Endothelial cell of umbilical vein (primary cell): Measurements from ENCODE around the gene NUPR1. TPM values are rescaled to one million over a fixed set of nuclear protein-coding genes. Genes with fewer than 3 reads are reported as not detected.

ENCODE experiments used
- BruUV-seq: library from RNA; stranded (reverse); fragments of 400-500 nt; replicated peaks from 2 replicates; lab custom pipeline; 2021; lab: Mats Ljungman, UMichigan
- CTCF ChIA-PET: fragments of 300-600, 350-600 bp; sonication (Branson Sonifier 250); formaldehyde crosslinking; loops from one replicate; lab custom pipeline; 2021; ENCODE audit warnings: antibody characterized with exemption, inconsistent platforms; lab: Charles Lee
- POLR2A ChIA-PET: fragments of 300-600, 350-600 bp; sonication (Branson Sonifier 250); formaldehyde crosslinking; loops from one replicate; lab custom pipeline; 2021; ENCODE audit warnings: antibody characterized with exemption, inconsistent platforms; lab: Charles Lee
- DNase-seq: peaks from one replicate; pipeline ENCODE4 v3.0.0-alpha.2; 2011; ENCODE audit warnings: low read depth, low spot score
- FAIRE-seq: peaks from 2 replicates; lab custom pipeline; 2011; peaks lifted over from hg19 to GRCh38; lab: Jason Lieb, UNC
- H2AFZ ChIP-seq: 2 replicates; pipeline ENCODE4 v1.6.0; 2012; ENCODE audit warnings: low read depth, low read length, control low read depth, inconsistent platforms
- H3K27ac ChIP-seq: 2 replicates; pipeline ENCODE4 v1.5.1; 2011; ENCODE audit warnings: low read depth, mild to moderate bottlenecking, control low read depth, low read length, moderate library complexity; ENCODE audit not compliant: insufficient read depth
- H3K27me3 ChIP-seq, 2 experiments: 2 replicates each; pipeline versions ENCODE4 v1.6.0 to v1.6.1; 2011; ENCODE audit warnings: low read length in 2 of 2, mixed read lengths in 1 of 2; ENCODE audit not compliant: control insufficient read depth in 2 of 2, insufficient read depth in 2 of 2
- H3K36me3 ChIP-seq, 2 experiments: 2 replicates in 1 of 2; 3 replicates in 1 of 2; pipeline ENCODE4 v1.5.1; 2011; ENCODE audit warnings: low read length in 2 of 2, mild to moderate bottlenecking in 1 of 2, moderate library complexity in 1 of 2; ENCODE audit not compliant: control insufficient read depth in 2 of 2, insufficient read depth in 2 of 2; ENCODE audit errors: extremely low read depth in 1 of 2
- H3K4me1 ChIP-seq: 3 replicates; pipeline ENCODE4 v1.5.1; 2011; ENCODE audit warnings: mild to moderate bottlenecking, low read length; ENCODE audit not compliant: control insufficient read depth, insufficient read depth; ENCODE audit errors: extremely low read depth
- H3K4me2 ChIP-seq: 2 replicates; pipeline ENCODE4 v1.6.1; 2011; ENCODE audit warnings: low read length, control low read depth, mixed read lengths; ENCODE audit not compliant: insufficient read depth
- H3K4me3 ChIP-seq, 3 experiments: fragments of 200-600 bp in 1 of 3; sonication (generic), shearing (Covaris generic) in 1 of 3; replicated peaks in 1 of 3; 2 replicates each; pipeline ENCODE4 v1.5.1; 2011 to 2016; ENCODE audit warnings: control low read depth in 3 of 3, low read length in 3 of 3, mild to moderate bottlenecking in 2 of 3, inconsistent platforms in 1 of 3, low read depth in 1 of 3, moderate library complexity in 1 of 3; ENCODE audit not compliant: insufficient read depth in 1 of 3
- H3K79me2 ChIP-seq: 2 replicates; pipeline ENCODE4 v1.6.0; 2012; ENCODE audit warnings: low read length, inconsistent platforms; ENCODE audit not compliant: control insufficient read depth, insufficient read depth
- H3K9ac ChIP-seq: replicated peaks from 2 replicates; pipeline ENCODE3; 2011; ENCODE audit warnings: low read length, control low read depth; ENCODE audit not compliant: insufficient read depth; ENCODE audit errors: extremely low read depth
- H3K9me1 ChIP-seq: replicated peaks from 3 replicates; pipeline ENCODE4 v1.6.0; 2011; ENCODE audit warnings: mild to moderate bottlenecking, low read length; ENCODE audit not compliant: control insufficient read depth, insufficient read depth; ENCODE audit errors: extremely low read depth
- H3K9me3 ChIP-seq: replicated peaks from 2 replicates; pipeline ENCODE4 v1.5.1; 2012; ENCODE audit warnings: low read length, inconsistent platforms; ENCODE audit not compliant: control insufficient read depth, insufficient read depth
- H4K20me1 ChIP-seq: replicated peaks from 2 replicates; pipeline ENCODE3; 2011; ENCODE audit warnings: mild to moderate bottlenecking, low read length; ENCODE audit not compliant: control insufficient read depth, insufficient read depth; ENCODE audit errors: extremely low read depth
- EZH2 ChIP-seq: IDR thresholded peaks from 2 replicates; pipeline ENCODE4 v1.6.1; 2012; ENCODE audit warnings: borderline replicate concordance, low read depth, mild to moderate bottlenecking, moderate library complexity, low read length, inconsistent platforms; ENCODE audit not compliant: severe bottlenecking
- FOS ChIP-seq: IDR thresholded peaks from 2 replicates; pipeline ENCODE4 v1.6.1; 2011; ENCODE audit warnings: mild to moderate bottlenecking, low read length, moderate library complexity, borderline replicate concordance; ENCODE audit not compliant: insufficient read depth
- GATA2 ChIP-seq: IDR thresholded peaks from 2 replicates; pipeline ENCODE4 v1.7.0; 2011; ENCODE audit warnings: low read depth, mild to moderate bottlenecking, moderate library complexity, mixed read lengths, low read length; ENCODE audit not compliant: insufficient read length, insufficient read depth
- JUN ChIP-seq: IDR thresholded peaks from 2 replicates; pipeline ENCODE4 v1.6.1; 2011; ENCODE audit warnings: borderline replicate concordance, low read depth; ENCODE audit not compliant: insufficient read length, insufficient read depth
- MAX ChIP-seq: IDR thresholded peaks from 2 replicates; pipeline ENCODE4 v1.6.1; 2011; ENCODE audit not compliant: insufficient read depth, insufficient read length
- MYC ChIP-seq: IDR thresholded peaks from one replicate; pipeline ENCODE4 v1.6.1; 2011; ENCODE audit warnings: mild to moderate bottlenecking, low read depth, low read length
- POLR2A ChIP-seq: IDR thresholded peaks from 2 replicates; pipeline ENCODE4 v1.6.1; 2012; ENCODE audit warnings: low read depth, mild to moderate bottlenecking, control low read depth, low read length
- POLR2AphosphoS5 ChIP-seq: IDR thresholded peaks from 2 replicates; pipeline ENCODE4 v1.6.1; 2012; ENCODE audit warnings: low read depth, mild to moderate bottlenecking, control low read depth, low read length, moderate library complexity; ENCODE audit not compliant: insufficient read depth
- dilution Hi-C: fragments of 300-500 bp; cut with MboI; formaldehyde crosslinking; loops from one replicate; pipeline ENCODE4 v1.15.0; 2019; ENCODE audit warnings: low sequenced_read_pairs; ENCODE audit not compliant: extremely low pct_ligation_motif_present
- intact Hi-C: fragments of 100-400 bp; cut with micrococcal nuclease; formaldehyde crosslinking; loops from one replicate; pipeline ENCODE4 v1.10.0; 2022
- polyA plus RNA-seq, 4 experiments: library from polyadenylated mRNA; depleted of rRNA in 3 of 4; stranded (reverse) in 3 of 4; unstranded in 1 of 4; fragments of >200 nt; gene quantifications; 2 replicates each; pipeline versions ENCODE4 v1.2.1 to v1.2.3, GENCODE V29; 2011 to 2012; ENCODE audit warnings: missing spikeins in 1 of 4
- total RNA-seq: library from RNA; stranded (reverse); gene quantifications from 2 replicates; pipeline ENCODE4 v1.2.3, GENCODE V29; 2021
- TF ChIP-seq, protein P1 (sequence below), 2 donors: IDR thresholded peaks; 1 replicate in 1 of 2; 2 replicates in 1 of 2; pipeline ENCODE4 v1.5.1; 2011; ENCODE audit warnings: low read length in 2 of 2, mild to moderate bottlenecking in 2 of 2, moderate library complexity in 2 of 2, control low read depth in 1 of 2, inconsistent platforms in 1 of 2, low read depth in 1 of 2; ENCODE audit not compliant: insufficient read depth in 1 of 2; ENCODE audit errors: extremely low read depth in 1 of 2

The NUPR1 gene
- total and polyA plus RNA-seq, 2 donors (not counting 3 experiments of a cell fraction or from before 2014, with no cell fraction given), result 1.8 to 4.9 TPM

DNA sequence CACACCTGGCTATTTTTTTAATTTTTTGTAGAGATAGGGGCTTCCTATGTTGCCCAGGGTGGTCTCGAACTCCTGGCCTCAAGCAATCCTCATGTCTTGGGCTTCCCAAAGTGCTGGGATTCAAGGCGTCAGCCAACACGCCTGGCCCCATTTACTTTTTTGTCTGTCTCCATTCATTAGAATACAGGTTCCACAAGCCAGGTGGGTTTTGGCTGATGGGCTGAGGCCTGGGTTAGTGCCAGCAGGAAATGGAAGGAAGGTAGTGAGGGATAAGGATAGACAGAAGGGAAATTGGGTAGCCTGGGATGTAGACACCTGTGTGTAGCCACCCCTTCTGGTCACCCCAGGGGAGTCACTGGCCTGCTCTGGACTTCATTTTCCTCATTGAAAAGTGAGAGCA lies 27.7 kb downstream of the NUPR1 start:
- Histone ChIP-seq H4K20me1 (no peaks in the 10 kb centered on the region), H3K27me3 (no peaks in the 10 kb centered on the region), H3K36me3 (no peaks in the 10 kb centered on the region), H3K79me2 (no peaks in the 10 kb centered on the region), H3K9ac (no peak overlapping the region), H2AFZ (no peak overlapping the region), H3K4me1 (no peaks in the 10 kb centered on the region), H3K4me3 (no peak overlapping the region), H3K27ac (no peak overlapping the region), H3K9me3 (no peaks in the 10 kb centered on the region), H3K4me2 (no peak overlapping the region), H3K9me1 (no peaks in the 10 kb centered on the region)
- intact Hi-C loops, result no loop called here
- dilution Hi-C loops, result no loop called here
- BruUV-seq, result no TSS peak
- TF ChIP-seq EZH2, result no peak
- no peak for TF ChIP-seq MAX
- TF ChIP-seq POLR2A, result no peak
- no peak for TF ChIP-seq FOS
- no peak for TF ChIP-seq POLR2AphosphoS5
- TF ChIP-seq, protein P1, sequence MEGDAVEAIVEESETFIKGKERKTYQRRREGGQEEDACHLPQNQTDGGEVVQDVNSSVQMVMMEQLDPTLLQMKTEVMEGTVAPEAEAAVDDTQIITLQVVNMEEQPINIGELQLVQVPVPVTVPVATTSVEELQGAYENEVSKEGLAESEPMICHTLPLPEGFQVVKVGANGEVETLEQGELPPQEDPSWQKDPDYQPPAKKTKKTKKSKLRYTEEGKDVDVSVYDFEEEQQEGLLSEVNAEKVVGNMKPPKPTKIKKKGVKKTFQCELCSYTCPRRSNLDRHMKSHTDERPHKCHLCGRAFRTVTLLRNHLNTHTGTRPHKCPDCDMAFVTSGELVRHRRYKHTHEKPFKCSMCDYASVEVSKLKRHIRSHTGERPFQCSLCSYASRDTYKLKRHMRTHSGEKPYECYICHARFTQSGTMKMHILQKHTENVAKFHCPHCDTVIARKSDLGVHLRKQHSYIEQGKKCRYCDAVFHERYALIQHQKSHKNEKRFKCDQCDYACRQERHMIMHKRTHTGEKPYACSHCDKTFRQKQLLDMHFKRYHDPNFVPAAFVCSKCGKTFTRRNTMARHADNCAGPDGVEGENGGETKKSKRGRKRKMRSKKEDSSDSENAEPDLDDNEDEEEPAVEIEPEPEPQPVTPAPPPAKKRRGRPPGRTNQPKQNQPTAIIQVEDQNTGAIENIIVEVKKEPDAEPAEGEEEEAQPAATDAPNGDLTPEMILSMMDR (IDR thresholded peaks at IDR 0.05; ENCODE audit: extremely low read depth in 1 of 2, insufficient read depth in 1 of 2, low read depth in 1 of 2, low read length in 2 of 2), result no peak
- TF ChIP-seq JUN, result no peak
- TF ChIP-seq MYC, result no peak
- TF ChIP-seq GATA2, result no peak
- FAIRE-seq (no peak), DNase-seq (no peak)
- ChIA-PET CTCF (no interaction called here), POLR2A (no interaction called here)
